ENCODE measurements around the gene AFG1L. TPM values are rescaled to one million over a fixed set of nuclear protein-coding genes. Genes with fewer than 3 reads are reported as not detected.
"Not testable (repeated sequence)": the region's sequence is repeated elsewhere in the genome, so short reads cannot be mapped to it uniquely, and the experiment has no call there.

Gene AFG1L
- total RNA-seq, 1 experiment from 2014 or later: 5.9 TPM

- Histone ChIP-seq H3K4me3 (ENCODE audit: insufficient read depth, low read depth, low read length) (no peak overlapping the region), H3K36me3 (replicated peaks; ENCODE audit: control insufficient read depth, insufficient read depth, low read length) (no peaks in the 10 kb centered on the region), H3K27me3 (ENCODE audit: control insufficient read depth, insufficient read depth, low read length) (no peaks in the 10 kb centered on the region)
- DNase-seq: no peak
Measured at GRCh38 chr6:108309844-108310243, 15.0 kb downstream of the AFG1L start.

GRCh38 chr6:108312605-108313004, 17.8 kb downstream of the AFG1L start:
- Histone ChIP-seq H3K36me3 (replicated peaks; ENCODE audit: control insufficient read depth, insufficient read depth, low read length) (no peaks in the 10 kb centered on the region), H3K4me3 (ENCODE audit: insufficient read depth, low read depth, low read length) (no peak overlapping the region), H3K27me3 (ENCODE audit: control insufficient read depth, insufficient read depth, low read length) (no peaks in the 10 kb centered on the region)
- DNase-seq: no peak

GRCh38 chr6:108321253-108321747, 26.4 kb downstream of the AFG1L start:
- H3K4me3 ChIP-seq (ENCODE audit: insufficient read depth, low read depth, low read length): no peak overlapping the region
- H3K36me3 ChIP-seq (replicated peaks; ENCODE audit: control insufficient read depth, insufficient read depth, low read length): no peaks in the 10 kb centered on the region
- no peak for DNase-seq
- H3K27me3 ChIP-seq (ENCODE audit: control insufficient read depth, insufficient read depth, low read length): no peaks in the 10 kb centered on the region

GRCh38 chr6:108322728-108323127, 27.9 kb downstream of the AFG1L start:
- no peaks in the 10 kb centered on the region for H3K36me3 ChIP-seq (replicated peaks; ENCODE audit: control insufficient read depth, insufficient read depth, low read length)
- no peak overlapping the region for H3K4me3 ChIP-seq (ENCODE audit: insufficient read depth, low read depth, low read length)
- H3K27me3 ChIP-seq (ENCODE audit: control insufficient read depth, insufficient read depth, low read length): no peaks in the 10 kb centered on the region

GRCh38 chr6:108323710-108324466, 29.0 kb downstream of the AFG1L start:
- DNase-seq: no peak
- Histone ChIP-seq H3K27me3 (ENCODE audit: control insufficient read depth, insufficient read depth, low read length) (no peaks in the 10 kb centered on the region), H3K36me3 (replicated peaks; ENCODE audit: control insufficient read depth, insufficient read depth, low read length) (no peaks in the 10 kb centered on the region), H3K4me3 (ENCODE audit: insufficient read depth, low read depth, low read length) (no peak overlapping the region)

More at GRCh38 chr6:108322728-108323127, 27.9 kb downstream of the AFG1L start:
- DNase-seq: no peak

- not testable (repeated sequence) for DNase-seq; H3K36me3 ChIP-seq (replicated peaks; ENCODE audit: control insufficient read depth, insufficient read depth, low read length); H3K4me3 ChIP-seq (ENCODE audit: insufficient read depth, low read depth, low read length); H3K27me3 ChIP-seq (ENCODE audit: control insufficient read depth, insufficient read depth, low read length)
Measured at GRCh38 chr6:108330221-108330785, 35.4 kb downstream of the AFG1L start.

- no peak for DNase-seq
- Histone ChIP-seq H3K27me3 (ENCODE audit: control insufficient read depth, insufficient read depth, low read length) (no peaks in the 10 kb centered on the region), H3K36me3 (replicated peaks; ENCODE audit: control insufficient read depth, insufficient read depth, low read length) (no peaks in the 10 kb centered on the region), H3K4me3 (ENCODE audit: insufficient read depth, low read depth, low read length) (no peak overlapping the region)
Measured at GRCh38 chr6:108330806-108331205, 36.0 kb downstream of the AFG1L start.

- Histone ChIP-seq H3K27me3 (ENCODE audit: control insufficient read depth, insufficient read depth, low read length) (no peaks in the 10 kb centered on the region), H3K4me3 (ENCODE audit: insufficient read depth, low read depth, low read length) (no peak overlapping the region), H3K36me3 (replicated peaks; ENCODE audit: control insufficient read depth, insufficient read depth, low read length) (no peaks in the 10 kb centered on the region)
- no peak for DNase-seq
Measured at GRCh38 chr6:108331982-108332381, 37.1 kb downstream of the AFG1L start.

GRCh38 chr6:108336971-108337370, 42.1 kb downstream of the AFG1L start:
- DNase-seq: no peak
- Histone ChIP-seq H3K36me3 (replicated peaks; ENCODE audit: control insufficient read depth, insufficient read depth, low read length) (no peaks in the 10 kb centered on the region), H3K4me3 (ENCODE audit: insufficient read depth, low read depth, low read length) (no peak overlapping the region), H3K27me3 (ENCODE audit: control insufficient read depth, insufficient read depth, low read length) (no peaks in the 10 kb centered on the region)

GRCh38 chr6:108337721-108338120, 42.9 kb downstream of the AFG1L start:
- DNase-seq: no peak

GRCh38 chr6:108341372-108341771, 46.5 kb downstream of the AFG1L start:
- Histone ChIP-seq H3K27me3 (ENCODE audit: control insufficient read depth, insufficient read depth, low read length) (no peaks in the 10 kb centered on the region), H3K4me3 (ENCODE audit: insufficient read depth, low read depth, low read length) (no peak overlapping the region), H3K36me3 (replicated peaks; ENCODE audit: control insufficient read depth, insufficient read depth, low read length) (no peaks in the 10 kb centered on the region)
- DNase-seq: no peak

More at GRCh38 chr6:108337721-108338120, 42.9 kb downstream of the AFG1L start:
- H3K36me3 ChIP-seq (replicated peaks; ENCODE audit: control insufficient read depth, insufficient read depth, low read length): no peaks in the 10 kb centered on the region
- no peak overlapping the region for H3K4me3 ChIP-seq (ENCODE audit: insufficient read depth, low read depth, low read length)
- no peaks in the 10 kb centered on the region for H3K27me3 ChIP-seq (ENCODE audit: control insufficient read depth, insufficient read depth, low read length)

- DNase-seq: no peak
- no peaks in the 10 kb centered on the region for H3K27me3 ChIP-seq (ENCODE audit: control insufficient read depth, insufficient read depth, low read length)
- no peak overlapping the region for H3K4me3 ChIP-seq (ENCODE audit: insufficient read depth, low read depth, low read length)
- H3K36me3 ChIP-seq (replicated peaks; ENCODE audit: control insufficient read depth, insufficient read depth, low read length): no peaks in the 10 kb centered on the region
Measured at GRCh38 chr6:108343894-108344293, 49.0 kb downstream of the AFG1L start.

GRCh38 chr6:108348655-108349349, 53.9 kb downstream of the AFG1L start:
- DNase-seq: no peak
- Histone ChIP-seq H3K27me3 (ENCODE audit: control insufficient read depth, insufficient read depth, low read length) (no peaks in the 10 kb centered on the region), H3K36me3 (replicated peaks; ENCODE audit: control insufficient read depth, insufficient read depth, low read length) (no peaks in the 10 kb centered on the region), H3K4me3 (ENCODE audit: insufficient read depth, low read depth, low read length) (no peak overlapping the region)

- H3K4me3 ChIP-seq (ENCODE audit: insufficient read depth, low read depth, low read length): no peak overlapping the region
- H3K36me3 ChIP-seq (replicated peaks; ENCODE audit: control insufficient read depth, insufficient read depth, low read length): no peaks in the 10 kb centered on the region
- no peaks in the 10 kb centered on the region for H3K27me3 ChIP-seq (ENCODE audit: control insufficient read depth, insufficient read depth, low read length)
- no peak for DNase-seq
Measured at GRCh38 chr6:108350528-108350927, 55.7 kb downstream of the AFG1L start.

- Histone ChIP-seq H3K36me3 (replicated peaks; ENCODE audit: control insufficient read depth, insufficient read depth, low read length) (no peaks in the 10 kb centered on the region; the same call in 1 of the 2 replicates), H3K4me3 (ENCODE audit: insufficient read depth, low read depth, low read length) (no peak overlapping the region), H3K27me3 (ENCODE audit: control insufficient read depth, insufficient read depth, low read length) (no peaks in the 10 kb centered on the region)
- DNase-seq: no peak
Measured at GRCh38 chr6:108353853-108354252, 59.0 kb downstream of the AFG1L start.
